NOMO-1 treated with DMSO at 0.1 percent for 48 hours (cell line): ENCODE results near the gene PHF3.
"Not testable (repeated sequence)": the region's sequence is repeated elsewhere in the genome, so short reads cannot be mapped to it uniquely, and the experiment has no call there.

Experiments used
- DNase-seq: peaks from one replicate; lab custom pipeline; 2025; ENCODE audit not compliant: unreplicated experiment; lab: John Stamatoyannopoulos, UW

PHF3 gene

GRCh38 chr6:63690221-63690620, 54.6 kb downstream of the PHF3 start:
- peak; percentile 54 for DNase-seq

DNA sequence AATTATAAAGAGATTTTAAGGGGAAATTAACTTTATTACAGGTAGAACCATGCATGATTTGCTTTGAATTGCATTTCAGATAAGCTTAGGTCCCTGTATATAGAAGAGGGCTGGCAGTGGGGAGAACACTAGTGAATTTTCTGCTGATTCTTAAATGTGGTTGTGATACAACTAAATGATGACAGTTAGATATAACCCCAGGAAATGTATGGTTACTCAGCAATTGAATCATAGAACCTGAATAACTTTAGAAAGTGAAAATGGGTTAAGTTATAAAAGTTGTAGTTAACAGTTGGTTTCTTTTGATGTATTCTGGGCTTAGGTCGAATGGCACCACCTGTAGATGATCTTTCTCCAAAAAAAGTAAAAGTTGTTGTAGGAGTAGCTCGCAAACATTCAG, 70.1 kb downstream of the PHF3 start:
- DNase-seq = no peak

DNA sequence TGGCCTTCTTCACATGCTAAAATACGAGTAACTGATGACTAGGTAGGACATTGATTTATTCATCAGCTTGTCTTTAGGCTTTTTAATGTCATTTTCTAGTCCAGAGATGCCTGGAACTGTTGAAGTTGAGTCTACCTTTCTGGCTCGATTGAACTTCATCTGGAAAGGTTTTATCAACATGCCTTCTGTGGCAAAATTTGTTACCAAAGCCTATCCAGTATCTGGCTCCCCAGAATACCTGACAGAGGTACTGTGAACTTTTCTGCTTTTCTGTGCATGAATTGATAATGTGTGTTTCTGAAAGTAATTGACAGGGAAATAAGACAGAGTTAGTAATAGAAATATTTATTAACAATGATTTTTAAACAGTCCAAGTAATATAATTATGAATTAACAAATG, 71.0 kb downstream of the PHF3 start:
- no peak for DNase-seq

GRCh38 chr6:63708631-63709030, 73.0 kb downstream of the PHF3 start:
- DNase-seq = no peak

- no peak for DNase-seq
Measured at GRCh38 chr6:63709148-63709547, 73.5 kb downstream of the PHF3 start.

DNA sequence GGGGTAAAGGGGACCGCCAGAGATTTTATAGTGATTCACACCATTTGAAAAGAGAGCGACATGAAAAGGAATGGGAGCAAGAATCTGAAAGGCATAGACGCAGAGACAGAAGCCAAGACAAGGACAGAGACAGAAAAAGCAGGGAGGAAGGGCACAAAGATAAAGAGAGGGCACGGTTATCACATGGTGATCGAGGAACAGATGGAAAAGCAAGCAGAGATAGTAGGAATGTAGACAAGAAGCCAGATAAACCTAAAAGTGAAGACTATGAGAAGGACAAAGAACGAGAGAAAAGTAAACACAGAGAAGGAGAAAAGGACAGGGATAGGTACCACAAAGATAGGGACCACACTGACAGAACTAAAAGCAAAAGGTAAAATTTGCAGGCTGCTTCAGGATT, 77.7 kb downstream of the PHF3 start:
- no peak for DNase-seq

DNA sequence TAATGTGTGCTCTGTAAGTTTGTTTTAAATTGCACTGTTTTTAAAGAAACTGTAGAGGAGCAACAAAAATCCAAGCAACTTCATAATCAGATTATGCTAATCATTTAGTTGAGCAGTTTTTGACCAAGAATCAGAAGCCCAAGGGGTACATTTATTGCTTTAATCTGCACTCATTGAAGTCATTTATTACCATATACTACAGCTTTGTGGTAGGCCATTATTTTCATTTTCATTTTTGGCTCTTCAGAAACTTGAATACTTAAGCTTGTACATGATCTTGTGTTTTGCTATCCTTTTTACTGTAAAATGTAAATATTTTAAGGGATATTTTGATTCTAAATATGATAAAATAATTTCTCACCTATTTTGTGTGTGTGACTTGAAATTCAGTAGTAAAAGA, 78.5 kb downstream of the PHF3 start:
- no peak for DNase-seq

DNA sequence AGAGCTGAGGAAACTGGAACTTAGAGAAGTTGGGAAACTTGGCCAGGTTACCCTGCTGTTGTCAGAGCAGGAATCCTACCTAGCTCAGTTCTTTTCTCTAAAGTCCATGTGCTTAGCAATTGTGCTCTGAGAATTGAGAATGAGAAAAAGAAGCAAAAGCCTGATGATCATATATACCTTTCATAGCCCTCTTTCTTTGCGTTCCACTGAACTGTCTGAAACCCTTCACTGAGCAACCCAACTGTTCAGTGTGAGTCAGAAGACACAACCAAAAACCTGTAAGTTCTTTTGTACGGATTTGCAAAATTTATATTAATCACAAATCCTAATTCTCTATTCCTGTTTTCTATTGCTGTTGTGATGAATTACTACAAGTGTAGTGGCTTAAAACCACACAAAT, 80.6 kb downstream of the PHF3 start:
- DNase-seq = no peak

DNA sequence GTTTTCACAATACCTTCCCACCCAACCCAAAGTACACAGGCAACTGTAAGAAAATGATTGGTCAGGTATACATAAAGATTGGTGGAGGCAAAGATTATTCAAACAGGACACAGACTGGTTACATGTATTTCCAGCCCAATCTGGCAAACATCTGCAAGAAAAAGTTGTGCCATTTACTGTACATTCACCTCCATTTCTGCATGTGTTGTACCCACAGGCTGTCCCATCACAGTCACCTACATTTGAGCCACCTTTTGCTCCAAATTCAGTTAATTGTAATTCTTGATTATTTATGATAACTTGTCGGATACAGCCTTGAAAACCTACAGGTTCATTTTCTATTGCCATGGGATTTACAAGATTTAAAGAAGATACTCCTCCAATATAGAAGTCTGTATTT, 85.6 kb downstream of the PHF3 start:
- no peak for DNase-seq

GRCh38 chr6:63724721-63725120, 89.1 kb downstream of the PHF3 start:
- no peak for DNase-seq

DNA sequence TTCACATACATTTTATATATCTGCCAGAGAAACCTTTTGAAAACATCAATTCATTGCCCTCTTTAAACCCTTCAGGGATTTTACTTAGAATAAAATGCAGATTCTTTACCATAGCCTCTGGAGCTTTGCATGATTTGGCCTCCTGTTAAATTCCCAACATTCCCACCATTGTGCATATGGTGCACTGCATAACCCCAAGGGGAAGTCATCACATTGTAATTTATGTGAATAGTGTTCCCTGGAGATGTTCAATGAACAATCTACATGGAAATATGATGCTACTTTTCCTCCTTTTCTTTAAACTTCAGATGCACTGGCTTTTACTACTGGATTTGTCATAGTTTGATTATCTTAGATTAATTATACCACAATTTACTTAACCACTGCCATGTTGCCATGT, 94.7 kb downstream of the PHF3 start:
- DNase-seq = no peak

- DNase-seq = no peak
Measured at GRCh38 chr6:63731930-63732329, 96.3 kb downstream of the PHF3 start.

DNA sequence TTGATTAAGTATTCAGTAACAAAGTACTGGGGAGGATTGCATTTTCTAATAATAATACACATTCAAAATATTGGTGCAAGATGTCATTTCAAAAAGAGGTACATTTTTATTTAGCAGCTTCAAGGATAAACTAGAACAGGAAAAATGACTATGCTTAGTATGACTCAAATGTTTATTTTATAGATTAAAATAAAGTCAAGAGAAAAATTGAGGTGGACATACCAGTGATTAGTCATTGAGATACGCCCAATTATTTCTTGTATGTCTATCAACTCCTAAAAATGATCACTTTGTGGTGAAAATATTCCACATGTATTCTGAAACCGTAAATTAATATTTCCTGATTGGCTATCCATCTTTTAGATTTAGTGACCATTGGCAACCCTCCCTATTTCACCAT, 96.7 kb downstream of the PHF3 start:
- DNase-seq = no peak

DNA sequence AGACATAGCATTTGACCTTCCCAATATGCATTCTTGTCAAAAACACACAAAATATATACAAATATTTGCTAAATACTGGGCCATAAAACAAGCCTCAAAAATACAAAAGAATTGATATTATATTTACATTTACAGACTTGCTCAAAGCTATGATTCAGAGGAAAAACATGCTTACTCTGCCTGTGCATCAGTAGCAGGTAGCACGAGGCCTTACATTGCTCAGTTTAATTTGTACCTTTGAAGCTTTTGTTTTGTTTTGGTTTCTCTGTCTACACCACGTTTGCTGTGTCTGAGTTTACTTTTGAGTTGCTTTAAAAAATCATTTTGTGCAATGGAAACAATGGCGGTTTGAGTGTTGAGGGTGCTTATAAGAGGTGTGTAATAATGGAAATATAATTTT, 99.3 kb downstream of the PHF3 start:
- no peak for DNase-seq

DNA sequence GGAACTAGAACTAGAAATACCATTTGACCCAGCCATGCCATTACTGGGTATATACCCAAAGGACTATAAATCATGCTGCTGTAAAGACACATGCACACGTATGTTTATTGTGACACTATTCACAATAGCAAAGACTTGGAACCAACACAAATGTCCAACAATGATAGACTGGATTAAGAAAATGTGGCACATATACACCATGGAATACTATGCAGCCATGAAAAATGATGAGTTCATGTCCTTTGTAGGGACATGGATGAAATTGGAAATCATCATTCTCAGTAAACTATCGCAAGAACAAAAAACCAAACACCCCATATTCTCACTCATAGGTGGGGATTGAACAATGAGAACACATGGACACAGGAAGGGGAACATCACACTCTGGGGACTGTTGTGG, 102.6 kb downstream of the PHF3 start:
- DNase-seq = not testable (repeated sequence)

- no peak for DNase-seq
Measured at GRCh38 chr6:63739094-63739687, 103.6 kb downstream of the PHF3 start.

GRCh38 chr6:63740709-63741108, 105.1 kb downstream of the PHF3 start:
- no peak for DNase-seq

DNA sequence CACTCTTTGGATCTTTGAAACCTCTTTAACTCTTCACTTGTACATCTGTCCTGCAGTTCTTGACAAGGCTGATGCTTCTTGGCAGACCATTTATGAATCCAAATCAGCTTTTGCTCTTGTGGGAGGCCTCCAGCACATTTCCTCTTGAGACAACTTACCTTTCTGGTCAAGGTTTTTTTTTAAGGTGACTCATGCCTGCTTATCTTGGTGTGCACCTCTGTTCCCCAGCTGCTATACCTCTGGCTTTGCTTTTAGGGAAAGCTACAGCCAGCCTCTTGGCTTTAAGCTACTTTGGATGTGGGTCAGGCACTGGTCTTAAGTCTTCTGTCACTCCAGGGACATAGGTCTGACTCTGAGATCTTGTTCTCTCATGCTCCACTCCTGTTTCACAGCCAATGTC, 106.5 kb downstream of the PHF3 start:
- no peak for DNase-seq

GRCh38 chr6:63743691-63744090, 108.1 kb downstream of the PHF3 start:
- DNase-seq = no peak

GRCh38 chr6:63744810-63745209, 109.2 kb downstream of the PHF3 start:
- no peak for DNase-seq

- no peak for DNase-seq
Measured at GRCh38 chr6:63745784-63746183, 110.2 kb downstream of the PHF3 start.

GRCh38 chr6:63750400-63750799, 114.8 kb downstream of the PHF3 start:
- no peak for DNase-seq

DNA sequence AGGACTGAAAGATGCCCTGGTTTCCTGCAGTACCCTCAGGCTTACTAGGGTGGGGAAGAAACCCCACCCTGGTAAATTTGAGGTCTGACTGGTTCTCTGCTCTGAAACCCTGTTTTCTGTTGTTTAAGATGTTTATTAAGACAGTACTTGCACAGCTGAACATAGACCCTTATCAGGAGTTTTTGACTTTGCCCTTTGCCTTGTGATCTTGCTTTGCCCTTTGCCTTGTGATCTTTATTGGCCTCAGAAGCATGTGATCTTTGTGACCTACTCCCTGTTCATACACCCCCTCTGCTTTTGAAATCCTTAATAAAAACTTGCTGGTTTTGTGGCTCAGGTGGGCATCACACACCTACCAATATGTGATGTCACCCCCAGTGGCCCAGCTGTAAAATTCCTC, 121.7 kb downstream of the PHF3 start:
- not testable (repeated sequence) for DNase-seq

DNA sequence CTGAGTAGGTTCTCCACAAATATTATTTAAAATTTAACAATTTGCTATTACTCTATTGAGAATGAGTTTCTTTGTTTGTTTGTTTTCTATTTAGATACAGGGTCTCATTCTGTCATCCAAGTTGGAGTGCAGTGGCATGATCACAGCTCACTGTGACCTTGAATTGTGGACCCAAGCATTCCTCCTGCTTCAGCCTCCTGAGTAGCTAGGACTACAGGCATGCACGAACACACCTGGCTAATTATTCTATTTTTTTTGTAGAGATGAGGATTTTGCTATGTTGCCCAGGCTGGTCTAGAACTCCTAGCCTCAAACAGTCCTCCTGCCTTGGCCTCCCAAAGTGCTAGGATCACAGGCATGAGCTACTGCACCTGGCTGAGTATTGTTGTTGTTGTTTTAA, 122.2 kb downstream of the PHF3 start:
- no peak for DNase-seq
